Measurements from ENCODE around the gene HIVEP3.

DNA sequence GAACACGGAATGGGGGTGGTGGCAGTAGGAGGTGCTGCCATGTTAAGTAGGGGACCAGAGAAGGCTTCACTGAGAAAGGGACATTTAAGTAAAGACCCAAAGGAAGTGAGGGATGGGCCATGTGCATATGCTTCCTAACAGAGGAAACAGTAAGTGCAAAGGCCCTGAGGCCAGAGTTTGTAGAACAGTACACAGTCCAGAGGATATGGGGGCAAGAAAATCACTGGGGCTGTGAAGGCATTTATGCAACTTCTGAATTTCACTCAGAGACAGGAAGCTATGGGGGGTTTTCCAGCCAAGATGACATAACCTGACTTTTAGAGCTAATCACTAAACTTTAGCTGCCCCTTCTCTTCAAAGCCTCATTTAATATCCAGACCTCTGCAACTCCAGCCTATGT lies 231.7 kb downstream of the HIVEP3 start:
- no peak for TF ChIP-seq POLR2A (IDR thresholded peaks at IDR 0.05)
- TF ChIP-seq, protein P1, sequence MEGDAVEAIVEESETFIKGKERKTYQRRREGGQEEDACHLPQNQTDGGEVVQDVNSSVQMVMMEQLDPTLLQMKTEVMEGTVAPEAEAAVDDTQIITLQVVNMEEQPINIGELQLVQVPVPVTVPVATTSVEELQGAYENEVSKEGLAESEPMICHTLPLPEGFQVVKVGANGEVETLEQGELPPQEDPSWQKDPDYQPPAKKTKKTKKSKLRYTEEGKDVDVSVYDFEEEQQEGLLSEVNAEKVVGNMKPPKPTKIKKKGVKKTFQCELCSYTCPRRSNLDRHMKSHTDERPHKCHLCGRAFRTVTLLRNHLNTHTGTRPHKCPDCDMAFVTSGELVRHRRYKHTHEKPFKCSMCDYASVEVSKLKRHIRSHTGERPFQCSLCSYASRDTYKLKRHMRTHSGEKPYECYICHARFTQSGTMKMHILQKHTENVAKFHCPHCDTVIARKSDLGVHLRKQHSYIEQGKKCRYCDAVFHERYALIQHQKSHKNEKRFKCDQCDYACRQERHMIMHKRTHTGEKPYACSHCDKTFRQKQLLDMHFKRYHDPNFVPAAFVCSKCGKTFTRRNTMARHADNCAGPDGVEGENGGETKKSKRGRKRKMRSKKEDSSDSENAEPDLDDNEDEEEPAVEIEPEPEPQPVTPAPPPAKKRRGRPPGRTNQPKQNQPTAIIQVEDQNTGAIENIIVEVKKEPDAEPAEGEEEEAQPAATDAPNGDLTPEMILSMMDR (IDR thresholded peaks at IDR 0.05), result no peak
